ENCODE data around the gene RPL22L1. TPM values are rescaled to one million over a fixed set of nuclear protein-coding genes. Genes with fewer than 3 reads are reported as not detected.
"Not testable (repeated sequence)": the region's sequence is repeated elsewhere in the genome, so short reads cannot be mapped to it uniquely, and the experiment has no call there.

Gene RPL22L1
- total RNA-seq, 4 donors from 2014 or later = 6.0 to 48.3 (median 26.7) TPM

- in situ Hi-C loops (cut with MboI; ENCODE audit: low pct_ligation_motif_present in 1 of 4, low pct_unique_long_range_greater_than_20kb in 1 of 4, low sequenced_read_pairs in 3 of 4) (loop anchor here in 1 of 4 donors (25.0 kb wide), 1 partner anchor 523 kb away; no protein-coding TSS in a partner anchor), intact Hi-C loops (cut with DNase I; ENCODE audit: low total_unique reads) (no loop called here)
- no peak overlapping the region for H3K27ac ChIP-seq
- WGBS, 2 donors (ENCODE audit: low coverage in 1 of 2) = 54 to 100% methylated on average over 1 to 3 of the region's 3 CpGs
- peaks cover 9% of the 10 kb centered on the region for H3K27me3 ChIP-seq
- H3K4me3 ChIP-seq = no peak overlapping the region
- H3K4me1 ChIP-seq = no peaks in the 10 kb centered on the region
- no peak for DNase-seq
- H3K9me3 ChIP-seq = no peaks in the 10 kb centered on the region
- no peaks in the 10 kb centered on the region for H3K36me3 ChIP-seq
- TF ChIP-seq EP300 (IDR thresholded peaks at IDR 0.05; ENCODE audit: low read depth) = no peak
- TF ChIP-seq CTCF (IDR thresholded peaks at IDR 0.05) = no peak
- TF ChIP-seq POLR2A (IDR thresholded peaks at IDR 0.05) = no peak
- no peak for TF ChIP-seq POLR2AphosphoS5 (IDR thresholded peaks at IDR 0.05)
These were observed 34.7 kb downstream of the RPL22L1 start for GRCh38 chr3:170835336-170835735.

- in situ Hi-C loops (cut with MboI; ENCODE audit: low pct_ligation_motif_present in 1 of 4, low pct_unique_long_range_greater_than_20kb in 1 of 4, low sequenced_read_pairs in 3 of 4) (loop anchor here in 1 of 4 donors (25.0 kb wide), 1 partner anchor 518 kb away; no protein-coding TSS in a partner anchor), intact Hi-C loops (cut with DNase I; ENCODE audit: low total_unique reads) (no loop called here)
- Histone ChIP-seq H3K9me3 (no peaks in the 10 kb centered on the region), H3K27ac (no peak overlapping the region), H3K4me1 (no peaks in the 10 kb centered on the region), H3K4me3 (no peak overlapping the region), H3K36me3 (no peaks in the 10 kb centered on the region), H3K27me3 (peaks cover 9% of the 10 kb centered on the region)
- no peak for DNase-seq
- TF ChIP-seq POLR2A (IDR thresholded peaks at IDR 0.05) (no peak), CTCF (IDR thresholded peaks at IDR 0.05) (no peak), EP300 (IDR thresholded peaks at IDR 0.05; ENCODE audit: low read depth) (no peak), POLR2AphosphoS5 (IDR thresholded peaks at IDR 0.05) (no peak)
- WGBS, 2 donors (ENCODE audit: low coverage in 1 of 2) = 85 to 92% methylated on average over 3 to 4 of the region's 4 CpGs
These were observed 39.4 kb downstream of the RPL22L1 start for GRCh38 chr3:170830580-170830979.

GRCh38 chr3:170829546-170830272 is 40.3 kb downstream of the RPL22L1 start:
- in situ Hi-C loops (cut with MboI; ENCODE audit: low pct_ligation_motif_present in 1 of 4, low pct_unique_long_range_greater_than_20kb in 1 of 4, low sequenced_read_pairs in 3 of 4) = loop anchor here in 1 of 4 donors (25.0 kb wide), 1 partner anchor 517 kb away; no protein-coding TSS in a partner anchor
- Histone ChIP-seq H3K27ac (no peak overlapping the region), H3K4me1 (no peaks in the 10 kb centered on the region), H3K36me3 (no peaks in the 10 kb centered on the region), H3K27me3 (peaks cover 9% of the 10 kb centered on the region), H3K9me3 (no peaks in the 10 kb centered on the region), H3K4me3 (no peak overlapping the region)
- WGBS, 2 donors (ENCODE audit: low coverage in 1 of 2) = 55 to 100% methylated on average over 2 to 9 of the region's 9 CpGs
- no peak for DNase-seq
- intact Hi-C loops (cut with DNase I; ENCODE audit: low total_unique reads) = no loop called here
- no peak for TF ChIP-seq POLR2AphosphoS5 (IDR thresholded peaks at IDR 0.05)

- in situ Hi-C loops (cut with MboI; ENCODE audit: low pct_ligation_motif_present in 1 of 4, low pct_unique_long_range_greater_than_20kb in 1 of 4, low sequenced_read_pairs in 3 of 4) = loop anchor here in 1 of 4 donors (25.0 kb wide), 1 partner anchor 514 kb away; no protein-coding TSS in a partner anchor
- WGBS, 2 donors (ENCODE audit: low coverage in 1 of 2) = 78 to 81% methylated on average over 2 of the region's 2 CpGs
These were observed 43.9 kb downstream of the RPL22L1 start for GRCh38 chr3:170826047-170826446.

GRCh38 chr3:170823562-170823961 is 46.4 kb downstream of the RPL22L1 start:
- H3K4me1 ChIP-seq; H3K9me3 ChIP-seq; intact Hi-C loops (cut with DNase I; ENCODE audit: low total_unique reads); H3K27ac ChIP-seq; H3K27me3 ChIP-seq; H3K4me3 ChIP-seq; DNase-seq; H3K36me3 ChIP-seq: not testable (repeated sequence)
- in situ Hi-C loops (cut with MboI; ENCODE audit: low pct_ligation_motif_present in 1 of 4, low pct_unique_long_range_greater_than_20kb in 1 of 4, low sequenced_read_pairs in 3 of 4) = loop anchor here in 3 of 4 donors (25.0 kb wide), 3 partner anchors 386 to 511 kb away; partner anchors contain the start of gene CLDN11 (in 1 of the 3)
- 74 to 100% methylated on average over 1 to 2 of the region's 2 CpGs for WGBS, 2 donors (ENCODE audit: low coverage in 1 of 2)

More at GRCh38 chr3:170826047-170826446, 43.9 kb downstream of the RPL22L1 start:
- TF ChIP-seq CTCF (IDR thresholded peaks at IDR 0.05) (no peak), POLR2A (IDR thresholded peaks at IDR 0.05) (no peak), EP300 (IDR thresholded peaks at IDR 0.05; ENCODE audit: low read depth) (no peak), POLR2AphosphoS5 (IDR thresholded peaks at IDR 0.05) (no peak)
- no peaks in the 10 kb centered on the region for H3K9me3 ChIP-seq
- H3K36me3 ChIP-seq = no peaks in the 10 kb centered on the region
- H3K4me3 ChIP-seq = no peak overlapping the region
- DNase-seq = no peak
- H3K27me3 ChIP-seq = no peaks in the 10 kb centered on the region
- intact Hi-C loops (cut with DNase I; ENCODE audit: low total_unique reads) = no loop called here
- no peaks in the 10 kb centered on the region for H3K4me1 ChIP-seq
- H3K27ac ChIP-seq = no peak overlapping the region

- 80 to 83% methylated on average over 1 of the region's 1 CpG for WGBS, 2 donors (ENCODE audit: low coverage in 1 of 2)
These were observed 51.7 kb downstream of the RPL22L1 start for GRCh38 chr3:170818325-170818724.

GRCh38 chr3:170817471-170817870 is 52.5 kb downstream of the RPL22L1 start:
- DNase-seq; H3K4me1 ChIP-seq; H3K4me3 ChIP-seq; H3K27ac ChIP-seq; H3K36me3 ChIP-seq; H3K9me3 ChIP-seq; H3K27me3 ChIP-seq; intact Hi-C loops (cut with DNase I; ENCODE audit: low total_unique reads): not testable (repeated sequence)
- WGBS, 2 donors (ENCODE audit: low coverage in 1 of 2) = 79 to 89% methylated on average over 2 of the region's 2 CpGs
- in situ Hi-C loops (cut with MboI; ENCODE audit: low pct_ligation_motif_present in 1 of 4, low pct_unique_long_range_greater_than_20kb in 1 of 4, low sequenced_read_pairs in 3 of 4) = loop anchor here (10.0 to 25.0 kb wide), 4 partner anchors 380 to 505 kb away; partner anchors contain the start of gene CLDN11 (in 3 of the 4)

More at GRCh38 chr3:170818325-170818724, 51.7 kb downstream of the RPL22L1 start:
- DNase-seq; H3K27me3 ChIP-seq; H3K36me3 ChIP-seq; intact Hi-C loops (cut with DNase I; ENCODE audit: low total_unique reads); H3K4me3 ChIP-seq; H3K9me3 ChIP-seq; H3K4me1 ChIP-seq; H3K27ac ChIP-seq: not testable (repeated sequence)
- in situ Hi-C loops (cut with MboI; ENCODE audit: low pct_ligation_motif_present in 1 of 4, low pct_unique_long_range_greater_than_20kb in 1 of 4, low sequenced_read_pairs in 3 of 4) = loop anchor here (10.0 to 25.0 kb wide), 4 partner anchors 381 to 506 kb away; partner anchors contain the start of gene CLDN11 (in 3 of the 4)
